Measurements from ENCODE around the gene EPB42. TPM values are rescaled to one million over a fixed set of nuclear protein-coding genes. Genes with fewer than 3 reads are reported as not detected.

The EPB42 gene
- total and polyA plus RNA-seq, 2 of the 4 experiments (the other 2 are of a cell fraction), result not detected

DNA sequence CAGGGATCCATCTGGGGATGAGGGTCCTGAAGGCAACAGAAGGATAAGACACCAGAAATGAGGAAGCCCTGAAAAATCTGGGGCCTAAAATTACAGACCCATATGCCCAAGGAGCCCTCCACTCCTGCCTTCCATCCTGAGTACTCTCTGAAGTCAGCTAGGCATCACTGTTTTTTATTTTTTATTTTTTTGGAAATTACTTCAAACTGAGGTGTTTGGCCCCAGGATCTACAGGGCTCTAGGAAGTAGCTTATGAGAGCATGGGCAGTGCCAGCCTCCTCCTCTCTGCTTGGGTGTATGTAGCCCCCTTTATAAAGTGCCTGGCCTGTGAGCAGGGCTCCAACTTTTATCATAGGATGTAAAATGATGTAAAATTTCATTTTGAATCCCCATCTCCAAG lies 7.9 kb downstream of the EPB42 start:
- DNase-seq (no peak), ATAC-seq (ENCODE audit: low read depth) (no peak)
- Histone ChIP-seq H3K56ac (ENCODE audit: extremely low read depth, insufficient read depth, low read length) (no peak overlapping the region), H4K8ac (ENCODE audit: low read depth in 2 of 2, low read length in 2 of 2) (no peak overlapping the region), H4K91ac (ENCODE audit: insufficient read depth, low read depth, low read length) (no peak overlapping the region), H2BK120ac (ENCODE audit: low read depth, low read length) (no peak overlapping the region), H3K27ac (ENCODE audit: insufficient read depth, low read length) (no peak overlapping the region), H4K20me1 (ENCODE audit: insufficient read depth, low read length) (no peaks in the 10 kb centered on the region), H3K4me3 (ENCODE audit: insufficient read depth, low read depth, low read length) (no peak overlapping the region), H3K14ac (replicated peaks; ENCODE audit: low read depth, low read length) (no peak overlapping the region), H3K4ac (ENCODE audit: low read depth, low read length) (no peak overlapping the region), H2AK5ac (ENCODE audit: low read depth, low read length) (no peak overlapping the region), H3K79me1 (ENCODE audit: low read depth in 1 of 2, low read length in 2 of 2) (no peaks in the 10 kb centered on the region), H3K36me3 (ENCODE audit: control insufficient read depth, insufficient read depth, low read length) (no peaks in the 10 kb centered on the region), H3K9ac (ENCODE audit: low read depth, low read length) (no peak overlapping the region), H3K18ac (ENCODE audit: low read depth, low read length) (no peak overlapping the region), H3K4me1 (ENCODE audit: control insufficient read depth, insufficient read depth, low read length) (no peaks in the 10 kb centered on the region), H4K5ac (ENCODE audit: low read depth, low read length) (no peak overlapping the region), H3K23ac (ENCODE audit: low read depth, low read length) (no peak overlapping the region), H2BK20ac (ENCODE audit: low read depth, low read length) (no peak overlapping the region), H3K27me3 (ENCODE audit: control insufficient read depth, insufficient read depth, low read length) (peaks cover 58% of the 10 kb centered on the region), H3K4me2 (ENCODE audit: low read depth, low read length) (no peak overlapping the region), H3K9me3 (ENCODE audit: control insufficient read depth, insufficient read depth, low read length) (no peaks in the 10 kb centered on the region), H2BK15ac (ENCODE audit: low read depth, low read length) (no peak overlapping the region), H3K9me1 (ENCODE audit: insufficient read depth, low read length) (no peaks in the 10 kb centered on the region), H2BK5ac (ENCODE audit: low read depth, low read length, poor library complexity, severe bottlenecking) (no peak overlapping the region), H2AFZ (replicated peaks; ENCODE audit: low read length, poor library complexity) (no peak overlapping the region), H2AK9ac (replicated peaks; ENCODE audit: low read depth, low read length, poor library complexity) (no peak overlapping the region)
- ChIA-PET POLR2A (ENCODE audit: unreplicated experiment) (no interaction called here), CTCF (interaction anchor here (0.5 kb wide), 1 partner anchor 86 kb away, joined by 7 read pairs; no protein-coding TSS in a partner anchor)
- TF ChIP-seq, protein P1, sequence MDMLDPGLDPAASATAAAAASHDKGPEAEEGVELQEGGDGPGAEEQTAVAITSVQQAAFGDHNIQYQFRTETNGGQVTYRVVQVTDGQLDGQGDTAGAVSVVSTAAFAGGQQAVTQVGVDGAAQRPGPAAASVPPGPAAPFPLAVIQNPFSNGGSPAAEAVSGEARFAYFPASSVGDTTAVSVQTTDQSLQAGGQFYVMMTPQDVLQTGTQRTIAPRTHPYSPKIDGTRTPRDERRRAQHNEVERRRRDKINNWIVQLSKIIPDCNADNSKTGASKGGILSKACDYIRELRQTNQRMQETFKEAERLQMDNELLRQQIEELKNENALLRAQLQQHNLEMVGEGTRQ (IDR thresholded peaks at IDR 0.05; ENCODE audit: low read depth, low read length), result no peak
- TF ChIP-seq RFX5 (IDR thresholded peaks at IDR 0.05; ENCODE audit: low read depth, low read length), result no peak
- TF ChIP-seq FOS (IDR thresholded peaks at IDR 0.05; ENCODE audit: low read depth, low read length), result no peak
- no peak for TF ChIP-seq NFE2L2 (IDR thresholded peaks at IDR 0.05; ENCODE audit: low read depth, low read length)
- no peak for TF ChIP-seq MXI1 (IDR thresholded peaks at IDR 0.05; ENCODE audit: borderline replicate concordance, low read depth, low read length)
- TF ChIP-seq RCOR1 (IDR thresholded peaks at IDR 0.05; ENCODE audit: insufficient replicate concordance, low read length), result no peak
- no peak for TF ChIP-seq MAZ (IDR thresholded peaks at IDR 0.05; ENCODE audit: borderline replicate concordance, low read depth, low read length)
- intact Hi-C loops (cut with micrococcal nuclease), result no loop called here
- no TSS peak for BruUV-seq (replicated peaks)
- dilution Hi-C loops (cut with HindIII; ENCODE audit: low sequenced_read_pairs, unreplicated experiment), result no loop called here
- in situ Hi-C loops (cut with MboI; ENCODE audit: low sequenced_read_pairs), result no loop called here

Data from IMR-90 (cell line).